ENCODE results near the gene LRRC4C.

Gene LRRC4C

GRCh38 chr11:41301023-41301422 lies 158.4 kb downstream of the LRRC4C start:
- peaks cover under 1% of the 10 kb centered on the region; the same call in 1 of the 2 replicates for H3K4me1 ChIP-seq (ENCODE audit: control insufficient read depth, insufficient read depth, low read length)
- H3K27ac ChIP-seq (ENCODE audit: low read depth, low read length): no peak overlapping the region
- H3K27me3 ChIP-seq (ENCODE audit: control insufficient read depth, insufficient read depth, low read length): no peaks in the 10 kb centered on the region
- H3K36me3 ChIP-seq (ENCODE audit: control insufficient read depth, insufficient read depth, low read length): no peaks in the 10 kb centered on the region
- no peak overlapping the region for H3K9ac ChIP-seq (ENCODE audit: low read depth, low read length)
- peaks cover under 1% of the 10 kb centered on the region; the same call in 1 of the 2 replicates for H3K9me3 ChIP-seq (ENCODE audit: control insufficient read depth, insufficient read depth, low read length)
- H3K4me3 ChIP-seq (ENCODE audit: low read depth, low read length): no peak overlapping the region

GRCh38 chr11:41289408-41289807 lies 170.0 kb downstream of the LRRC4C start:
- H3K9me3 ChIP-seq (ENCODE audit: control insufficient read depth, insufficient read depth, low read length): no peaks in the 10 kb centered on the region
- H3K4me3 ChIP-seq (ENCODE audit: low read depth, low read length): no peak overlapping the region
- no peaks in the 10 kb centered on the region for H3K4me1 ChIP-seq (ENCODE audit: control insufficient read depth, insufficient read depth, low read length)
- H3K27ac ChIP-seq (ENCODE audit: low read depth, low read length): no peak overlapping the region
- H3K36me3 ChIP-seq (ENCODE audit: control insufficient read depth, insufficient read depth, low read length): no peaks in the 10 kb centered on the region
- H3K9ac ChIP-seq (ENCODE audit: low read depth, low read length): no peak overlapping the region
- no peaks in the 10 kb centered on the region for H3K27me3 ChIP-seq (ENCODE audit: control insufficient read depth, insufficient read depth, low read length)

DNA sequence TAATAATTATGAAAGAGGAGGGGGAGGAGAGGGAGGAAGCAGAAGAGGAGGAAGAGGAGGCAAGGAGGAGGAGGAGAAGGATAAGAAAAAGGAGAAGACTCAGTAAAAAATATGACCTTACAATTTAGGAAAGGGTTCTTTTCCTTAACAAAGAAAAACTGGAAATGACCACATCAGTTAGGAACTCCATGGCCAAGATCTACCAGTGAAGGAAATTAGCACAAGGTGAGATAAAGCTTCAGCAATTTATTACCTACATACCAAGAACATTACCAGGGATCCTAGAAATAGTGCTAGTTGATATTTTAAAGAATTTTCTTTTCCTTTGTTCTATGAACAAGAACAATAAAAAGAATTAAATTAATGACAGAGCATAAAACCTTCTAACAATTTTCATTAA lies 172.7 kb downstream of the LRRC4C start:
- Histone ChIP-seq H3K4me1 (ENCODE audit: control insufficient read depth, insufficient read depth, low read length) (0 out of 2 replicates have a peak, but pooled peaks cover 8% of the 10 kb centered on the region), H3K4me3 (ENCODE audit: low read depth, low read length) (no peak overlapping the region), H3K27ac (ENCODE audit: low read depth, low read length) (no peak overlapping the region), H3K27me3 (ENCODE audit: control insufficient read depth, insufficient read depth, low read length) (no peaks in the 10 kb centered on the region), H3K9me3 (ENCODE audit: control insufficient read depth, insufficient read depth, low read length) (no peaks in the 10 kb centered on the region), H3K36me3 (ENCODE audit: control insufficient read depth, insufficient read depth, low read length) (no peaks in the 10 kb centered on the region), H3K9ac (ENCODE audit: low read depth, low read length) (no peak overlapping the region)

DNA sequence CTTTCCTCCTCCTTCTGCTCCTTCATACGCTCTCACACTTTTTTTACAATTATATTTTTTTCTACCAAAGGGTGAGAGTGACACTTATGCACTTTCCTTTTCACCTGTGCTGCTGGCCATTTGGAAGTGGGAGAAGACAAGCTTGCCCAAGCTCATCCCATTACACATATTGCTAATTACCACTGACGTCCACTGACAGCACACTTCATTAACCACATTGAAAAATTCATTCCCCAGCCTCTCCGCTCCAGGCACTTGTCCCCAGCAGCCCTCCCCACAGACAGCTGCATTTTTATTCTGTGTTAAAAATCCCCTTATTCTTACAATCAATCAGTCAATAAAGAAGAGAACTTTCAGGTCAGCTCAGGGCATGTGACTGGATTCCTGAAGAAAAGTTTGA lies 175.1 kb downstream of the LRRC4C start:
- Histone ChIP-seq H3K4me3 (ENCODE audit: low read depth, low read length) (no peak overlapping the region), H3K4me1 (ENCODE audit: control insufficient read depth, insufficient read depth, low read length) (peaks cover 8% of the 10 kb centered on the region; the same call in 1 of the 2 replicates), H3K27me3 (ENCODE audit: control insufficient read depth, insufficient read depth, low read length) (no peaks in the 10 kb centered on the region), H3K36me3 (ENCODE audit: control insufficient read depth, insufficient read depth, low read length) (no peaks in the 10 kb centered on the region), H3K27ac (ENCODE audit: low read depth, low read length) (no peak overlapping the region), H3K9ac (ENCODE audit: low read depth, low read length) (no peak overlapping the region), H3K9me3 (ENCODE audit: control insufficient read depth, insufficient read depth, low read length) (no peaks in the 10 kb centered on the region)

DNA sequence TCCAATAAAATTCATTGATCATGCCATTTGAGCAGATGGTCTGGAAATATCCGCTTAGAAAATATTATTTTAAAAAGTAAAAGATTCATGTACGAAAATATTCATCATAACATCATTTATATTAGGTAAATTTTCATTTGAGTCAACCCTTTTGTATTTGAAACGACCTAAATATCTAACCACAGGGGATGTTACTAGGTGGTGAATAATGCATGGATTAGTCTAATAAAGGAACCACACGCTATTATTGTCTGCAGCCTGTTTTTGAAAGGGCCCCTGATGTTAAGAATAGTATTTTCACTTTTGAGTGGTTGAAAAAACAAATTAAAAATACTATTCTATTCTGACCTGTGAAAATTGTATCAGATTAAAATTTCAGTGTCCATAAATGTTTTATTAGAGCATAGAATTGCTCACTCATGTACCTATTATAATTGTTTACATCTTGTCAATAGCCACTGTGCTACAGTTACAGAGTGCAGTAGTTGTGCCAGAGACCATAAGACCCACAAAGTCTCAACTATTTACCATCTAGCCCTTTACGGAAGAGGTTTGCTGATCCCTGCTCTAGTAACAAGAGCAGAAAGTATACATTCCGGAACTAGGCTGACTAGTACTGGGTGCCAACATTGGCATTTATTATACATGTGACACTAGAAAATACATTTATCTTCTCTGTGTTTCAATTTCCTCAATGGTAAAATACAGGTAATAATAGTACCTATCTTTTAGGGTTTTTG lies 176.1 kb downstream of the LRRC4C start:
- Histone ChIP-seq H3K4me1 (ENCODE audit: control insufficient read depth, insufficient read depth, low read length) (peaks cover 8% of the 10 kb centered on the region; the same call in 1 of the 2 replicates), H3K9ac (ENCODE audit: low read depth, low read length) (no peak overlapping the region), H3K36me3 (ENCODE audit: control insufficient read depth, insufficient read depth, low read length) (no peaks in the 10 kb centered on the region), H3K27ac (ENCODE audit: low read depth, low read length) (no peak overlapping the region), H3K9me3 (ENCODE audit: control insufficient read depth, insufficient read depth, low read length) (no peaks in the 10 kb centered on the region), H3K4me3 (ENCODE audit: low read depth, low read length) (no peak overlapping the region), H3K27me3 (ENCODE audit: control insufficient read depth, insufficient read depth, low read length) (no peaks in the 10 kb centered on the region)

GRCh38 chr11:41282395-41282794 lies 177.1 kb downstream of the LRRC4C start:
- Histone ChIP-seq H3K27ac (ENCODE audit: low read depth, low read length) (no peak overlapping the region), H3K9me3 (ENCODE audit: control insufficient read depth, insufficient read depth, low read length) (no peaks in the 10 kb centered on the region), H3K4me3 (ENCODE audit: low read depth, low read length) (no peak overlapping the region), H3K36me3 (ENCODE audit: control insufficient read depth, insufficient read depth, low read length) (no peaks in the 10 kb centered on the region), H3K4me1 (ENCODE audit: control insufficient read depth, insufficient read depth, low read length) (peaks cover 8% of the 10 kb centered on the region; the same call in 1 of the 2 replicates), H3K9ac (ENCODE audit: low read depth, low read length) (no peak overlapping the region), H3K27me3 (ENCODE audit: control insufficient read depth, insufficient read depth, low read length) (no peaks in the 10 kb centered on the region)

- Histone ChIP-seq H3K27me3 (ENCODE audit: control insufficient read depth, insufficient read depth, low read length) (no peaks in the 10 kb centered on the region), H3K27ac (ENCODE audit: low read depth, low read length) (no peak overlapping the region), H3K9ac (ENCODE audit: low read depth, low read length) (no peak overlapping the region), H3K4me1 (ENCODE audit: control insufficient read depth, insufficient read depth, low read length) (peaks cover 8% of the 10 kb centered on the region; the same call in 1 of the 2 replicates), H3K4me3 (ENCODE audit: low read depth, low read length) (no peak overlapping the region), H3K9me3 (ENCODE audit: control insufficient read depth, insufficient read depth, low read length) (no peaks in the 10 kb centered on the region), H3K36me3 (ENCODE audit: control insufficient read depth, insufficient read depth, low read length) (no peaks in the 10 kb centered on the region)
Observed at GRCh38 chr11:41281131-41281742, 178.2 kb downstream of the LRRC4C start.

DNA sequence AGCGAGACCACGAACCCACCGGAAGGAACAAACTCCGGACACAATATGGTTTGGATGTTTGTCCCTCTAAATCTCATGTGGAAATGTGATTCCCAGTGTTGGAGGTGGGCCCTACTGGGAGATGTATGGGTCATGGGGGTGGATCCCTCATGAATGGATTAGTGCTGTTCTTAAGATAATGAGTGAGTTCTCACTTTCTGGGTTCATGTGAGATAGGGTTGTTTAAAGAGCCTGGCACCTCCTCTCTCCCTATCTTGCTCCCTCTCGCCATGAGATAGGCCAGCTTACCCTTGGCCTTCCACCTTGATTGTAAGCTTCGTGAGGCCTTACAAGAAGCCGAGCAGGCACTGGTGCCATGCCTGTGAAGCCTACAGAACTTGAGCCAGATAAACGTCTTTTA lies 184.6 kb downstream of the LRRC4C start:
- Histone ChIP-seq H3K27ac (ENCODE audit: low read depth, low read length) (no peak overlapping the region), H3K9me3 (ENCODE audit: control insufficient read depth, insufficient read depth, low read length) (no peaks in the 10 kb centered on the region), H3K4me1 (ENCODE audit: control insufficient read depth, insufficient read depth, low read length) (no peaks in the 10 kb centered on the region), H3K4me3 (ENCODE audit: low read depth, low read length) (no peak overlapping the region), H3K36me3 (ENCODE audit: control insufficient read depth, insufficient read depth, low read length) (no peaks in the 10 kb centered on the region), H3K9ac (ENCODE audit: low read depth, low read length) (no peak overlapping the region), H3K27me3 (ENCODE audit: control insufficient read depth, insufficient read depth, low read length) (no peaks in the 10 kb centered on the region)

DNA sequence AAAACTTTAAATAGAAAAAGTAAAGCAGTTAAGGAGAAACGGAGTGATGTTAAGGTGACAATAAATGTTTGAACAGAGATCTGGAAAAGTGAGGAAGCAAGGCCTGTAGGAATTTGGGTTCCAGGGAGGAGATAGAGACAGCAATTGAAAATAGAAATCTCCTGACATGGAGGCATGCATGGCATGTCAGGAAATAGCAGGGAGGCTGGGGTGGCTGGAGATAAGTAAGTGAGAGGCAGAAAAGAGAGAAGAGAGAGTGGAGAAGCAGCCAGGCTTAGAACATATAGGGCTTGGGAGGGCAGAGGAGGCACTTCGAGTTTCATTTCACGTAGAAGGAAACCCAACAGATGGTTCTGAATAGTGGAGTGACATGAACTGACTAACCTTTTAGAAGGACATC lies 185.5 kb downstream of the LRRC4C start:
- Histone ChIP-seq H3K36me3 (ENCODE audit: control insufficient read depth, insufficient read depth, low read length) (no peaks in the 10 kb centered on the region), H3K27me3 (ENCODE audit: control insufficient read depth, insufficient read depth, low read length) (no peaks in the 10 kb centered on the region), H3K27ac (ENCODE audit: low read depth, low read length) (no peak overlapping the region), H3K4me1 (ENCODE audit: control insufficient read depth, insufficient read depth, low read length) (no peaks in the 10 kb centered on the region), H3K4me3 (ENCODE audit: low read depth, low read length) (no peak overlapping the region), H3K9ac (ENCODE audit: low read depth, low read length) (no peak overlapping the region), H3K9me3 (ENCODE audit: control insufficient read depth, insufficient read depth, low read length) (no peaks in the 10 kb centered on the region)

- no peaks in the 10 kb centered on the region for H3K9me3 ChIP-seq (ENCODE audit: control insufficient read depth, insufficient read depth, low read length)
- no peak overlapping the region for H3K27ac ChIP-seq (ENCODE audit: low read depth, low read length)
- H3K36me3 ChIP-seq (ENCODE audit: control insufficient read depth, insufficient read depth, low read length): no peaks in the 10 kb centered on the region
- no peak overlapping the region for H3K4me3 ChIP-seq (ENCODE audit: low read depth, low read length)
- H3K4me1 ChIP-seq (ENCODE audit: control insufficient read depth, insufficient read depth, low read length): no peaks in the 10 kb centered on the region
- no peaks in the 10 kb centered on the region for H3K27me3 ChIP-seq (ENCODE audit: control insufficient read depth, insufficient read depth, low read length)
- H3K9ac ChIP-seq (ENCODE audit: low read depth, low read length): no peak overlapping the region
Observed at GRCh38 chr11:41267451-41267850, 192.0 kb downstream of the LRRC4C start.

GRCh38 chr11:41256041-41256440 lies 203.4 kb downstream of the LRRC4C start:
- no peaks in the 10 kb centered on the region for H3K27me3 ChIP-seq (ENCODE audit: control insufficient read depth, insufficient read depth, low read length)
- no peaks in the 10 kb centered on the region for H3K9me3 ChIP-seq (ENCODE audit: control insufficient read depth, insufficient read depth, low read length)
- no peak overlapping the region for H3K9ac ChIP-seq (ENCODE audit: low read depth, low read length)
- no peak overlapping the region for H3K27ac ChIP-seq (ENCODE audit: low read depth, low read length)
- no peaks in the 10 kb centered on the region for H3K36me3 ChIP-seq (ENCODE audit: control insufficient read depth, insufficient read depth, low read length)
- no peak overlapping the region for H3K4me3 ChIP-seq (ENCODE audit: low read depth, low read length)
- H3K4me1 ChIP-seq (ENCODE audit: control insufficient read depth, insufficient read depth, low read length): no peaks in the 10 kb centered on the region
